Panc1 (cell line): ENCODE measurements around the gene IRF6. TPM values are rescaled to one million over a fixed set of nuclear protein-coding genes. Genes with fewer than 3 reads are reported as not detected.

Source experiments
- ATAC-seq: fragments of 200-7000 bp; cut with Tn5 transposase; 2 replicates; pipeline ENCODE4 v1.9.1; 2020; ENCODE audit warnings: mild to moderate bottlenecking, moderate library complexity
- BruUV-seq: library from RNA; stranded (reverse); fragments of 400-500 nt; replicated peaks from 2 replicates; lab custom pipeline; 2021; lab: Mats Ljungman, UMichigan
- CTCF ChIA-PET: fragments of 300-600 bp; sonication (Branson Sonifier 250); formaldehyde crosslinking; loops from one replicate; lab custom pipeline; 2022; ENCODE audit warnings: antibody characterized with exemption; lab: Charles Lee
- POLR2A ChIA-PET: fragments of 300-600 bp; sonication (Branson Sonifier 250); formaldehyde crosslinking; loops from one replicate; lab custom pipeline; 2022; ENCODE audit warnings: antibody characterized with exemption; lab: Charles Lee
- DNase-seq: peaks from one replicate; pipeline ENCODE4 v3.0.0-alpha.2; 2010; ENCODE audit warnings: low read depth, low spot score
- H3K27ac ChIP-seq: 2 replicates; pipeline ENCODE4 v1.5.1; 2011; ENCODE audit warnings: mild to moderate bottlenecking, low read length, inconsistent platforms
- H3K27me3 ChIP-seq: fragments of 200-500 bp; sonication (Bioruptor generic); 2 replicates; pipeline ENCODE4 v1.6.0; 2014; ENCODE audit warnings: low read length, inconsistent platforms; ENCODE audit not compliant: control insufficient read depth, insufficient read depth
- H3K36me3 ChIP-seq: fragments of 200-500 bp; sonication (Bioruptor generic); 2 replicates; pipeline ENCODE4 v1.5.1; 2014; ENCODE audit warnings: inconsistent platforms, mild to moderate bottlenecking, low read length, moderate library complexity; ENCODE audit not compliant: control insufficient read depth, insufficient read depth
- H3K4me1 ChIP-seq: 2 replicates; pipeline ENCODE4 v1.5.1; 2011; ENCODE audit warnings: inconsistent platforms, mild to moderate bottlenecking, low read length, moderate library complexity; ENCODE audit not compliant: control insufficient read depth, insufficient read depth
- H3K4me3 ChIP-seq, 2 experiments: 2 replicates each; pipeline ENCODE4 v1.5.1; 2011 to 2012; ENCODE audit warnings: low read depth in 2 of 2, low read length in 2 of 2, mild to moderate bottlenecking in 2 of 2, inconsistent platforms in 1 of 2, moderate library complexity in 1 of 2
- H3K9me3 ChIP-seq: fragments of 200-500 bp; sonication (Bioruptor generic); 2 replicates; pipeline ENCODE4 v1.5.1; 2014; ENCODE audit warnings: low read depth, mild to moderate bottlenecking, inconsistent platforms, low read length, moderate library complexity; ENCODE audit not compliant: control insufficient read depth, insufficient read depth
- POLR2AphosphoS5 ChIP-seq: IDR thresholded peaks from 2 replicates; pipeline ENCODE4 v1.6.1; 2012; ENCODE audit warnings: mild to moderate bottlenecking, low read depth, low read length, moderate library complexity
- SIN3A ChIP-seq: IDR thresholded peaks from 2 replicates; pipeline ENCODE4 v1.6.1; 2012; ENCODE audit warnings: low read depth, mild to moderate bottlenecking, low read length, moderate library complexity, borderline replicate concordance; ENCODE audit not compliant: insufficient read depth
- TCF7L2 ChIP-seq: IDR thresholded peaks from 2 replicates; pipeline ENCODE4 v1.6.1; 2011; ENCODE audit warnings: mild to moderate bottlenecking, low read depth, low read length, inconsistent platforms
- in situ Hi-C: cut with HindIII; loops from 2 replicates; pipeline ENCODE4 v1.10.0; 2016; ENCODE audit warnings: low sequenced_read_pairs, low pct_unique_long_range_greater_than_20kb
- intact Hi-C: fragments of 100-400 bp; cut with micrococcal nuclease; formaldehyde crosslinking; loops from one replicate; pipeline ENCODE4 v1.10.0; 2022; ENCODE audit not compliant: unreplicated experiment
- total RNA-seq: library from RNA; stranded (reverse); gene quantifications from one replicate; pipeline ENCODE4 v1.2.1, GENCODE V29; 2021; ENCODE audit not compliant: unreplicated experiment
- TF ChIP-seq, protein P1 (sequence below), 2 experiments: IDR thresholded peaks; 2 replicates each; pipeline ENCODE4 v1.6.1; 2011 to 2012; ENCODE audit warnings: low read depth in 2 of 2, control low read depth in 1 of 2, low read length in 1 of 2, mild to moderate bottlenecking in 1 of 2, moderate library complexity in 1 of 2; ENCODE audit not compliant: insufficient read depth in 1 of 2
- TF ChIP-seq, protein P2 (sequence below): fragments of 450-650 bp; IDR thresholded peaks from 2 replicates; pipeline ENCODE4 v1.5.1; 2017; ENCODE audit warnings: mild to moderate bottlenecking

The IRF6 gene
- total RNA-seq, 1 experiment from 2014 or later, result 0.64 TPM

DNA sequence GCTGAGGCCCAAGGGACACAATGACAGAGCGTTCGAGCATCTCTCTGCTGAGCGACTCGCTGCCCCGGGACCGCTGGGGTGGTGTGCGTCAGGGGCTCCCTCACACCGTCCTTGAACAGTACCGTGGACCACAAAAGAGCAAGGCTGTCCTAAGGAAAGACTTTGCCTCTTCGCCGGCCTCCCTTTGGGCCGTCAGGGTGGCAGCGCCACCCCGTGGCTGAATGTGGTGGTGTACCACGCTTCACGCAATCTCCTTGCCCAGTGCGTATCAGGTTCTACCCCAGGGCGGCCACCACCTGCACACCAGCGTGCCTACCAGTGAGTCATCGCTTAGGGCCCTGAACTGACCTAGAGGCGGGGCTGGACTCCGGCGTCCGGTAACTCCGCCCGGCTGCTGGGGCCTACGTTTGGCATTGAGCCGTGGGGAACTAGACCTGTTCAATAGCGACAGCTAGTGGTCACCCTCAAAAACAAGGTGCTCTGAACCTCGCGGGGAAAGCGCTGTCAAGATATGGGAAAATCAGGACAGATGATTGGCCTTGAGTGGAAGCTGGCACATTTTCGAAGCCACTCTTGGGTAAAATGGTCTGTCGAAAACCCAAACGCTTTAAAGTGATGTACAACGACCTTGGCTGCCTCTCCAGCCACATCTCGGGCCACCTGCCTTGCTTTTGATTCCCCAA is 58.2 kb downstream of the IRF6 start:
- in situ Hi-C loops, result no loop called here
- H3K27ac ChIP-seq, result no peak overlapping the region

DNA sequence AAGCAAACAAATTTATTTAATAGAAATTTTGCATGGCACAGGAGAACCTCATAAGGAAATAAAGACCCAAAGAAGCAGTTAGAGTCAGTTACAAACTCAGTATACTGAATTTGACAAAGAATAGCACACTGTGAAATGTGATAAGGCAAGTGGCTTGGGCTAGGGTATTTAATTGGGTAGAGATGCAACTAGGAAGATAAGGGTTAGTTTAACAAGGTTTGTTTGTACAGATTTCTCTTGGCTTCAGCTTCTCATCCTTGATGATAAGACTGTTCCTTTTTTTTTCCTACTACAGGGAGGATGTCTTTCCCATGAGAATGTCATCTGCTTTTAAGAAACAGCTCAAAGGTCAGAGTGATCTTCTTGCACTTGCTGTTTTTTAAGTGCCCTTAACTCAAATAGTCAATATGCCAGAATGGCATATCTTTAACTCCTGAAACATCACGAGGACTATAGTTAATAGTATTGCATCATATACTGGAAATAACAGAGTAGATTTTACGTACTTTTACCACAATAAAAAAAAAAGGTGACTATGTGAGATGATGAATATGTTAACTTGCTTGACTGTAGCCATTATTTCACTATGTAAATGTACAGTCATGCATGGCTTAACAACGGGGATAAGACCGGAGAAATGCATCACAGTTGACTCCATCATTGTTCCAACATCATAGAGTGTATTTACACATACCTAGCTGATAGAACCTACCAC is 59.3 kb downstream of the IRF6 start:
- BruUV-seq, result no TSS peak
- no peak for DNase-seq
- TF ChIP-seq TCF7L2 (no peak), POLR2AphosphoS5 (no peak), SIN3A (no peak)
- TF ChIP-seq, protein P1, sequence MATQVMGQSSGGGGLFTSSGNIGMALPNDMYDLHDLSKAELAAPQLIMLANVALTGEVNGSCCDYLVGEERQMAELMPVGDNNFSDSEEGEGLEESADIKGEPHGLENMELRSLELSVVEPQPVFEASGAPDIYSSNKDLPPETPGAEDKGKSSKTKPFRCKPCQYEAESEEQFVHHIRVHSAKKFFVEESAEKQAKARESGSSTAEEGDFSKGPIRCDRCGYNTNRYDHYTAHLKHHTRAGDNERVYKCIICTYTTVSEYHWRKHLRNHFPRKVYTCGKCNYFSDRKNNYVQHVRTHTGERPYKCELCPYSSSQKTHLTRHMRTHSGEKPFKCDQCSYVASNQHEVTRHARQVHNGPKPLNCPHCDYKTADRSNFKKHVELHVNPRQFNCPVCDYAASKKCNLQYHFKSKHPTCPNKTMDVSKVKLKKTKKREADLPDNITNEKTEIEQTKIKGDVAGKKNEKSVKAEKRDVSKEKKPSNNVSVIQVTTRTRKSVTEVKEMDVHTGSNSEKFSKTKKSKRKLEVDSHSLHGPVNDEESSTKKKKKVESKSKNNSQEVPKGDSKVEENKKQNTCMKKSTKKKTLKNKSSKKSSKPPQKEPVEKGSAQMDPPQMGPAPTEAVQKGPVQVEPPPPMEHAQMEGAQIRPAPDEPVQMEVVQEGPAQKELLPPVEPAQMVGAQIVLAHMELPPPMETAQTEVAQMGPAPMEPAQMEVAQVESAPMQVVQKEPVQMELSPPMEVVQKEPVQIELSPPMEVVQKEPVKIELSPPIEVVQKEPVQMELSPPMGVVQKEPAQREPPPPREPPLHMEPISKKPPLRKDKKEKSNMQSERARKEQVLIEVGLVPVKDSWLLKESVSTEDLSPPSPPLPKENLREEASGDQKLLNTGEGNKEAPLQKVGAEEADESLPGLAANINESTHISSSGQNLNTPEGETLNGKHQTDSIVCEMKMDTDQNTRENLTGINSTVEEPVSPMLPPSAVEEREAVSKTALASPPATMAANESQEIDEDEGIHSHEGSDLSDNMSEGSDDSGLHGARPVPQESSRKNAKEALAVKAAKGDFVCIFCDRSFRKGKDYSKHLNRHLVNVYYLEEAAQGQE (IDR thresholded peaks at IDR 0.05; ENCODE audit: insufficient read depth in 1 of 2, low read depth in 2 of 2, low read length in 1 of 2), result no peak
- TF ChIP-seq, protein P2, sequence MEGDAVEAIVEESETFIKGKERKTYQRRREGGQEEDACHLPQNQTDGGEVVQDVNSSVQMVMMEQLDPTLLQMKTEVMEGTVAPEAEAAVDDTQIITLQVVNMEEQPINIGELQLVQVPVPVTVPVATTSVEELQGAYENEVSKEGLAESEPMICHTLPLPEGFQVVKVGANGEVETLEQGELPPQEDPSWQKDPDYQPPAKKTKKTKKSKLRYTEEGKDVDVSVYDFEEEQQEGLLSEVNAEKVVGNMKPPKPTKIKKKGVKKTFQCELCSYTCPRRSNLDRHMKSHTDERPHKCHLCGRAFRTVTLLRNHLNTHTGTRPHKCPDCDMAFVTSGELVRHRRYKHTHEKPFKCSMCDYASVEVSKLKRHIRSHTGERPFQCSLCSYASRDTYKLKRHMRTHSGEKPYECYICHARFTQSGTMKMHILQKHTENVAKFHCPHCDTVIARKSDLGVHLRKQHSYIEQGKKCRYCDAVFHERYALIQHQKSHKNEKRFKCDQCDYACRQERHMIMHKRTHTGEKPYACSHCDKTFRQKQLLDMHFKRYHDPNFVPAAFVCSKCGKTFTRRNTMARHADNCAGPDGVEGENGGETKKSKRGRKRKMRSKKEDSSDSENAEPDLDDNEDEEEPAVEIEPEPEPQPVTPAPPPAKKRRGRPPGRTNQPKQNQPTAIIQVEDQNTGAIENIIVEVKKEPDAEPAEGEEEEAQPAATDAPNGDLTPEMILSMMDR, result no peak
- peaks cover 4% of the 10 kb centered on the region; the same call in 1 of the 2 replicates for H3K27me3 ChIP-seq
- in situ Hi-C loops, result no loop called here
- no peak overlapping the region for H3K4me3 ChIP-seq
- H3K27ac ChIP-seq, result no peak overlapping the region
- H3K4me1 ChIP-seq, result no peaks in the 10 kb centered on the region
- CTCF ChIA-PET, result no interaction called here
- no peaks in the 10 kb centered on the region for H3K36me3 ChIP-seq
- POLR2A ChIA-PET, result no interaction called here
- intact Hi-C loops, result loop anchor here (2.0 kb wide), 1 partner anchor 176 kb away; no protein-coding TSS in a partner anchor
- no peaks in the 10 kb centered on the region for H3K9me3 ChIP-seq
- ATAC-seq, result no peak

More for the DNA sequence above, 58.2 kb downstream of the IRF6 start:
- TF ChIP-seq SIN3A, result no peak
- TF ChIP-seq, protein P2, result peak; percentile 95
- BruUV-seq, result no TSS peak
- Histone ChIP-seq H3K27me3 (peaks cover 4% of the 10 kb centered on the region; the same call in 1 of the 2 replicates), H3K4me3 (peak overlapping the region; percentile 21 to 49), H3K4me1 (no peaks in the 10 kb centered on the region), H3K36me3 (no peaks in the 10 kb centered on the region), H3K9me3 (no peaks in the 10 kb centered on the region)
- DNase-seq (peak; percentile 82), ATAC-seq (peak; percentile 96)
- ChIA-PET CTCF (no interaction called here), POLR2A (no interaction called here)
- intact Hi-C loops, result loop anchor here (2.0 kb wide), 1 partner anchor 177 kb away; no protein-coding TSS in a partner anchor
